ENCODE results near the gene DAB2.

DNA sequence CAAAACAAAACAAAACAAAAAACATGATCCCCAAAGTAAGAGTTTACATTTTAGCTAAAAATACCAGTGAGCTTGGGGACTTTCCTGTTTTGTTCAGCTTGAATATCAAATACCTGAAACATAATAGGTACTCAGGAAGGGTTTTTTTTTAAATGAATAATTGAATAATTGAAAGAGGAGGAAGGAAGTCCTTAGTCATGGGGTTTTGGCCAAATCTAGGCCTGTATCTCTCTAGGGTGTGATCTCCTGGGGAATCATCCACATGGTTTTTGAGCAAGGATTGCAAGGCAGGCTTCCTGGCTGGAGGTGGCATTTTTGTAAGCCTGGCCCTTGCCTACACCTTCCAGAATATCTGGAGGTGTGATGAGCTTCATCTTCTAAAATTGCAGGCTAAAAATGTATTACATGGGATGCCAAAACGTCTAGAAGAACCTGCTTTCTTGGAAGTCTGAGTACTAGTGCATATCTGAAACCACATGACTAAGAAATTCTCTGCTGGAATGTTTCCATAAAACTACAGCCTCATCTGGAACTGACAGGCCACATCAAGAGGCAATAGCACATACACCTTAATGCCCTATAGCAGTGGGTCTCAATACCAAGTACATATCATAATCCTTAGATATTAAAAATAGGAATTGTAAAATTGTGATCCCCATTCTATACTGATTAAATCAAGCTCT lies 70.9 kb downstream of the DAB2 start:
- no peak for TF ChIP-seq NANOG (IDR thresholded peaks at IDR 0.05; ENCODE audit: insufficient read depth, low read depth, low read length, poor library complexity, severe bottlenecking)
- no peak for TF ChIP-seq CHD2 (IDR thresholded peaks at IDR 0.05; ENCODE audit: low read length)
- TF ChIP-seq, protein P1, sequence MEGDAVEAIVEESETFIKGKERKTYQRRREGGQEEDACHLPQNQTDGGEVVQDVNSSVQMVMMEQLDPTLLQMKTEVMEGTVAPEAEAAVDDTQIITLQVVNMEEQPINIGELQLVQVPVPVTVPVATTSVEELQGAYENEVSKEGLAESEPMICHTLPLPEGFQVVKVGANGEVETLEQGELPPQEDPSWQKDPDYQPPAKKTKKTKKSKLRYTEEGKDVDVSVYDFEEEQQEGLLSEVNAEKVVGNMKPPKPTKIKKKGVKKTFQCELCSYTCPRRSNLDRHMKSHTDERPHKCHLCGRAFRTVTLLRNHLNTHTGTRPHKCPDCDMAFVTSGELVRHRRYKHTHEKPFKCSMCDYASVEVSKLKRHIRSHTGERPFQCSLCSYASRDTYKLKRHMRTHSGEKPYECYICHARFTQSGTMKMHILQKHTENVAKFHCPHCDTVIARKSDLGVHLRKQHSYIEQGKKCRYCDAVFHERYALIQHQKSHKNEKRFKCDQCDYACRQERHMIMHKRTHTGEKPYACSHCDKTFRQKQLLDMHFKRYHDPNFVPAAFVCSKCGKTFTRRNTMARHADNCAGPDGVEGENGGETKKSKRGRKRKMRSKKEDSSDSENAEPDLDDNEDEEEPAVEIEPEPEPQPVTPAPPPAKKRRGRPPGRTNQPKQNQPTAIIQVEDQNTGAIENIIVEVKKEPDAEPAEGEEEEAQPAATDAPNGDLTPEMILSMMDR (IDR thresholded peaks at IDR 0.05; ENCODE audit: control extremely low read depth in 1 of 3, insufficient read depth in 1 of 3, low read depth in 1 of 3, low read length in 3 of 3): no peak
- no peak for TF ChIP-seq PHF8 (conservative IDR thresholded peaks at IDR 0.05; ENCODE audit: low read depth, low read length)
- TF ChIP-seq HDAC2 (IDR thresholded peaks at IDR 0.05; ENCODE audit: borderline replicate concordance in 1 of 2, low read depth in 2 of 2, low read length in 2 of 2): no peak
- no peak for TF ChIP-seq EZH2 (IDR thresholded peaks at IDR 0.05; ENCODE audit: low read depth, low read length, severe bottlenecking)
